MCF 10A (cell line): ENCODE measurements around the gene DSCAML1. TPM values are rescaled to one million over a fixed set of nuclear protein-coding genes. Genes with fewer than 3 reads are reported as not detected.

Experiments
- BruUV-seq: library from RNA; stranded (reverse); fragments of 400-500 nt; replicated peaks from 2 replicates; lab custom pipeline; 2021; lab: Mats Ljungman, UMichigan
- CTCF ChIA-PET: fragments of 300-600 bp; sonication (Branson Sonifier 250); formaldehyde crosslinking; extraction: SDS; loops from one replicate; lab custom pipeline; 2021; ENCODE audit warnings: antibody characterized with exemption, inconsistent platforms; lab: Yijun Ruan, JAX
- POLR2A ChIA-PET: fragments of 300-600, 350-650 bp; sonication (Branson Sonifier 250); formaldehyde crosslinking; extraction: SDS; loops from one replicate; lab custom pipeline; 2020; ENCODE audit warnings: antibody characterized with exemption, inconsistent platforms; lab: Yijun Ruan, JAX
- DNase-seq: peaks from one replicate; pipeline ENCODE4 v3.0.0-alpha.2; 2018; ENCODE audit not compliant: unreplicated experiment
- H3K27ac Mint-ChIP-seq: one replicate; pipeline ENCODE4 v1.8.0; 2022; ENCODE audit warnings: mild to moderate bottlenecking, low read depth, mixed read lengths; ENCODE audit not compliant: unreplicated experiment
- H3K27me3 Mint-ChIP-seq: one replicate; pipeline ENCODE4 v1.8.0; 2022; ENCODE audit warnings: mixed read lengths; ENCODE audit not compliant: insufficient read depth, unreplicated experiment
- H3K36me3 Mint-ChIP-seq: one replicate; pipeline ENCODE4 v1.8.0; 2022; ENCODE audit warnings: mild to moderate bottlenecking, moderate library complexity, mixed read lengths; ENCODE audit not compliant: insufficient read depth, unreplicated experiment
- H3K4me1 Mint-ChIP-seq: one replicate; pipeline ENCODE4 v1.8.0; 2022; ENCODE audit warnings: mixed read lengths; ENCODE audit not compliant: insufficient read depth, unreplicated experiment
- H3K4me3 Mint-ChIP-seq: one replicate; pipeline ENCODE4 v1.8.0; 2022; ENCODE audit warnings: mild to moderate bottlenecking, moderate library complexity, mixed read lengths; ENCODE audit not compliant: unreplicated experiment
- H3K9me3 Mint-ChIP-seq: one replicate; pipeline ENCODE4 v1.8.0; 2022; ENCODE audit warnings: mixed read lengths; ENCODE audit not compliant: unreplicated experiment
- intact Hi-C: fragments of 100-400 bp; cut with micrococcal nuclease; formaldehyde crosslinking; loops from 2 replicates; pipeline ENCODE4 v1.14.1; 2022
- total RNA-seq: library from RNA; stranded (reverse); gene quantifications from 2 replicates; pipeline ENCODE4 v1.2.3, GENCODE V29; 2022
- TF ChIP-seq, protein P1 (sequence below): fragments of 200-600 bp; IDR thresholded peaks from one replicate; pipeline ENCODE4 v1.8.0; 2022; ENCODE audit warnings: antibody characterized with exemption, mild to moderate bottlenecking; ENCODE audit not compliant: unreplicated experiment

Gene DSCAML1
- total RNA-seq, 1 experiment from 2014 or later = not detected

DNA sequence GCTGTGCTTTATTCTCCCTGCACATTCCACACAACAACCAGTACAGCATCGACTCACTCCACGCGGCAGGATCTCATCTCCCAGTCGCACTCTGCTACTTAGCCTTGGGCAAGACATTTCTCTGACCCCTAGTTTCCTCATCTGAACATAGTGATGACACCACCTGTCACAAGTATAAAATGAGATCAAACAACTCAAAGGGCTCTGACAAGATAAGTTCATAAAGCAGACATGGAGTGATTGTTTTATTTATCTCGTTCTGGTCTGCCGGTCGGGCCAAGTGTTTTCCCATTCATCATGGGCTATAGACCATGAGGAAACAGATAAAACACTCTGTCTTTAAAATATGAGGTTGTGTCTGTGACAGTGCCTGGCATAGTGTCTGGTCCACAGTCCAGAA lies 35.0 kb downstream of the DSCAML1 start:
- no peak for DNase-seq
- no peaks in the 10 kb centered on the region for H3K36me3 Mint-ChIP-seq
- H3K4me3 Mint-ChIP-seq = no peak overlapping the region
- POLR2A ChIA-PET = no interaction called here
- H3K27ac Mint-ChIP-seq = no peak overlapping the region
- H3K4me1 Mint-ChIP-seq = no peaks in the 10 kb centered on the region
- no peaks in the 10 kb centered on the region for H3K9me3 Mint-ChIP-seq
- TF ChIP-seq, protein P1, sequence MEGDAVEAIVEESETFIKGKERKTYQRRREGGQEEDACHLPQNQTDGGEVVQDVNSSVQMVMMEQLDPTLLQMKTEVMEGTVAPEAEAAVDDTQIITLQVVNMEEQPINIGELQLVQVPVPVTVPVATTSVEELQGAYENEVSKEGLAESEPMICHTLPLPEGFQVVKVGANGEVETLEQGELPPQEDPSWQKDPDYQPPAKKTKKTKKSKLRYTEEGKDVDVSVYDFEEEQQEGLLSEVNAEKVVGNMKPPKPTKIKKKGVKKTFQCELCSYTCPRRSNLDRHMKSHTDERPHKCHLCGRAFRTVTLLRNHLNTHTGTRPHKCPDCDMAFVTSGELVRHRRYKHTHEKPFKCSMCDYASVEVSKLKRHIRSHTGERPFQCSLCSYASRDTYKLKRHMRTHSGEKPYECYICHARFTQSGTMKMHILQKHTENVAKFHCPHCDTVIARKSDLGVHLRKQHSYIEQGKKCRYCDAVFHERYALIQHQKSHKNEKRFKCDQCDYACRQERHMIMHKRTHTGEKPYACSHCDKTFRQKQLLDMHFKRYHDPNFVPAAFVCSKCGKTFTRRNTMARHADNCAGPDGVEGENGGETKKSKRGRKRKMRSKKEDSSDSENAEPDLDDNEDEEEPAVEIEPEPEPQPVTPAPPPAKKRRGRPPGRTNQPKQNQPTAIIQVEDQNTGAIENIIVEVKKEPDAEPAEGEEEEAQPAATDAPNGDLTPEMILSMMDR = no peak
- peaks cover 73% of the 10 kb centered on the region for H3K27me3 Mint-ChIP-seq
- CTCF ChIA-PET = interaction anchor here (0.7 kb wide), 1 partner anchor 54 kb away, joined by 3 read pairs; no protein-coding TSS in a partner anchor
- BruUV-seq = no TSS peak
- intact Hi-C loops = no loop called here

DNA sequence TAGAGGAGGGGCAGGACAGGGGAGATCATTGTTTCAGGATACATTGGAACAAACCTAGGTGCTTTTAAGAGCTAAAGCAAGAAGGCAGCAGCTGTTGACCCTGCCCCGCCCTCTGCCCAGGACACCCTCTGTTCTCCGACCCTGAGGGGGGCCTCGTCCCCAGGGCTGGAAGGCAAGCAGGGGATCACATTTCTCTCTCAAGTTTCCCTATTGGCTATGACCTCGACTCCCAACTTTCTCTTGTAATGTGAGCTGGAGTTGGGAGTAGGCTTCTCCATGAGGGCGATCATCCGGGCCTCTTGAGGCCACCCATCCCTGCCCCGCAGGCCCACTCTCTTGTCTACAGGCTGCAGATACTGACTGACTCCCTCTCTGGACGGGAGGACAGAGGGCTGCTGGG lies 37.7 kb downstream of the DSCAML1 start:
- Mint-ChIP-seq H3K27me3 (peaks cover 77% of the 10 kb centered on the region), H3K36me3 (peaks cover 5% of the 10 kb centered on the region), H3K27ac (no peak overlapping the region), H3K4me1 (no peaks in the 10 kb centered on the region), H3K9me3 (no peaks in the 10 kb centered on the region), H3K4me3 (no peak overlapping the region)
- no peak for DNase-seq
- ChIA-PET POLR2A (no interaction called here), CTCF (no interaction called here)
- intact Hi-C loops = no loop called here
- BruUV-seq = no TSS peak
- TF ChIP-seq, protein P1 = no peak

DNA sequence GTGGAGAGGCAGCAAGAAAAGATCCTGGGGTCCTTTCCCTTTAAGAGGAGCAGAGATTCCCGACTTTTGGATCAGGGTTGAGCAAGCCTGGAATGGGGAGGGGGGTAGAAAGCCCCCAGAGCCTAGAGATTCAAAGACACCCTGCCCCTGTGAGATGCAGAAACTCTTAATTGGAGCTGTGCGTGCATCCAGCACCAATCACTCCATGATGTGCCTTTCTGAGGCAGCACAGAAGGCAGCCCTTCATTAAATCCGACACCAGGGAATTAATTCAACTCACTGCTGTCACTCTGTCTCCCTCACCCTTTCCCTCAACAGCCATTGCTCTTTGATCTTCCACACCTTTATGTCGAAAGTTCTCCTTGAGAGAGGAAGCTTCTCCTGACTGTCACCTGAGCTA lies 43.0 kb downstream of the DSCAML1 start:
- DNase-seq = no peak
- Mint-ChIP-seq H3K36me3 (peaks cover 5% of the 10 kb centered on the region), H3K4me1 (no peaks in the 10 kb centered on the region), H3K27me3 (peaks cover 48% of the 10 kb centered on the region), H3K9me3 (no peaks in the 10 kb centered on the region), H3K4me3 (no peak overlapping the region), H3K27ac (no peak overlapping the region)
- ChIA-PET CTCF (interaction anchor here (0.6 kb wide), 1 partner anchor 1162 kb away, joined by 4 read pairs; no protein-coding TSS in a partner anchor), POLR2A (no interaction called here)
- intact Hi-C loops = no loop called here
- TF ChIP-seq, protein P1 = no peak
- BruUV-seq = no TSS peak

DNA sequence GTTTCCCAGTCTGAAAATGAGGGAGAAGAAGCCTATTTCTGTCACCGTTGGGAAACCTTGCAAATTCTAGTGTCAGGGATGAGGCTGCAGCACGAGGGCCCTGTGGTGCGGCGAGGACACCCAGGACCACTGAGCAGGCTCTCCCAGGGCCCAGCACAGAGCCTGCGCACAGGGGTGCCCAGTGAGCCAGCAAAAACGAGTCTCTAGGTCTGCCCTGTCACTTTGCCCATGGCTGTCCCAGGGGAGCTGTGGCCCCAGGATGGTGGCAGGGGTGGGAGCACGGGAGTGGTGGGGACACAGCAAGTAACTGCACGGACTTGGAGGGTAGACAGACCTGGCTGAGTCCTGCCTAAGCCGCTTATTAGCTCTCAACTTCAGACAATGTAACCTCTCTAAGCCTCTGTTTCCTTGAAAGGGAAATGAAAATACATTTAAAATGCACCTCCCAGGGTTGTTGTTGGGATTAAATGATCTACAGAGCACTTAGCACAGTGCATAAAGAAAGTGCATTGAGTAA lies 44.2 kb downstream of the DSCAML1 start:
- no peak for DNase-seq
- H3K27ac Mint-ChIP-seq = no peak overlapping the region
- BruUV-seq = no TSS peak
- H3K27me3 Mint-ChIP-seq = peaks cover 54% of the 10 kb centered on the region
- no peaks in the 10 kb centered on the region for H3K4me1 Mint-ChIP-seq
- no peak overlapping the region for H3K4me3 Mint-ChIP-seq
- intact Hi-C loops = no loop called here
- TF ChIP-seq, protein P1 = no peak
- CTCF ChIA-PET = no interaction called here
- peaks cover 5% of the 10 kb centered on the region for H3K36me3 Mint-ChIP-seq
- H3K9me3 Mint-ChIP-seq = no peaks in the 10 kb centered on the region
- POLR2A ChIA-PET = no interaction called here
